Glomerular endothelial cell (primary cell): ENCODE results near the gene BRD9. TPM values are rescaled to one million over a fixed set of nuclear protein-coding genes. Genes with fewer than 3 reads are reported as not detected.
"Not testable (repeated sequence)": the region's sequence is repeated elsewhere in the genome, so short reads cannot be mapped to it uniquely, and the experiment has no call there.

Source experiments
- DNase-seq: peaks from one replicate; pipeline ENCODE4 v3.0.0-alpha.2; 2011; ENCODE audit warnings: low read depth, low spot score; ENCODE audit errors: extremely low read depth
- total RNA-seq: library from RNA; depleted of rRNA; stranded (reverse); fragments of >200 nt; gene quantifications from 2 replicates; pipeline ENCODE4 v1.2.3, GENCODE V29; 2015

Gene BRD9
- total RNA-seq, 1 donor from 2014 or later = 47.6 TPM

DNA sequence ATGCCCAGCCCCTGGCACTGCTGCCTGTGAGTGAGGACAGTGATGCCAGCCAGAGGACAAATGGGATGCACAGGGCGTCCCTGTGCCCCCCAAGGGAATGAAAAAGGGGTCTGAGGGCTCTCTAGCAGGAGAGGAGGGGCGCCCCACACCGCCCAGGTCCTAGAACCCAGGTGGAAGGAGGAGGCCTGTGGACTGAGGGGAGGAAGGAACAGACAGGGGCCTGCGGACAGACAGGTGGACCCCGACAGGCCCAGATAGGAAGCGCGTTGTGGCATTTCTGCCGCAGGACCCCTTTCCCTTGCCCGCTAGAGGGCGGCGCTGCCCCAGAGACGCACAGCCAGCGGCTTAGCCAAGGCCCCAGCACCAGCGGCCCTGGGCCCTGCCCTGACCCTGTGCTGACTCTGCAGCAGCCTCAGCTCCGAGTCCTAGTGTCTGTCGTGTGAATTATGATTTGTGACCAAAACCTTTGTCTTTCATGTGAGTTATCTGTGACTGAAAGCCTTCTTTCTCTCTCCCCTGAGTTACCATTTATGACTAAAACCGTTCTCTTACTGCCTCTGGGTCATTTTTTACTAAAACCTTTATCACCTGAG is 30.8 kb upstream of the BRD9 start:
- no peak for DNase-seq

DNA sequence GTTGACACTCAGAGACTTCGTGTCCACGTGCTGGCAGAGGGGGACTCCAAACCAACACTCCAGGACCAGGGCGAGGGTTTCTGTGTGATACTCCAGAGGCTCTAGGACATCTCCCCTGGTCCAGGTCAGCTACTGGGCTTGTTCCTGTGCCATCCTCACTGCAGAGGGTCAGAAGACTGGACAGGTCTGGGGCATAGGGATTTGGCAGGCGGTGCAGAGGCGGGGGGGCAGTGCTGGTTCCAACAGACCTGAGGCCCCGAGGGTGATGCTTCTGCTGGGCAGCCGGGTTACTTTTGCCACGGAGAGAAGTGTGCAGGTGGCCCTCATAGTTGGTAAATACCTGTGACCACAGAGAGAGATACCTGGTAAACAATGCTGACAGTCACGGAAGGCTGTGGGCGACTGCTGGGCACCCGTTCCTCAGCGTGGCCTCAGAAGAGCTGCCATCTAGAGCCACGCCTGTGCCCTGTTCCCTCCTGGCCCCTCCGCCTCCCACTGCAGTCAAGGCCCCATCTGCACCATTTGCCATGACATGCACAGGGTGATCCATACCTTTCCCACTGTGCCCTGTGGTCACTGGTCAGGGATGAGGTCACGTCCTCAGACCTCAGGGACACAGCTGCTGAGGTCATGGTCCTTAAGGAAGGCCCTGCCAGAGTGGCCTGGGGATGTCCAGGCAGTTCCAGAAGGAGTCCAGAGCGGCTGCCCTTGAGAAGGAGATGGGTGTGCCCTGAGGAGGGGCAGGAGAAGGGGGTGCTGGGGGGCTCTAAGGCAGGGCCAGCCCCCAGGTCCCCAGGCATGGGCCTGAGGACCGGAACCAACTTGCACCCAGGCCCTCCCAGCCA is 30.1 kb upstream of the BRD9 start:
- no peak for DNase-seq

DNA sequence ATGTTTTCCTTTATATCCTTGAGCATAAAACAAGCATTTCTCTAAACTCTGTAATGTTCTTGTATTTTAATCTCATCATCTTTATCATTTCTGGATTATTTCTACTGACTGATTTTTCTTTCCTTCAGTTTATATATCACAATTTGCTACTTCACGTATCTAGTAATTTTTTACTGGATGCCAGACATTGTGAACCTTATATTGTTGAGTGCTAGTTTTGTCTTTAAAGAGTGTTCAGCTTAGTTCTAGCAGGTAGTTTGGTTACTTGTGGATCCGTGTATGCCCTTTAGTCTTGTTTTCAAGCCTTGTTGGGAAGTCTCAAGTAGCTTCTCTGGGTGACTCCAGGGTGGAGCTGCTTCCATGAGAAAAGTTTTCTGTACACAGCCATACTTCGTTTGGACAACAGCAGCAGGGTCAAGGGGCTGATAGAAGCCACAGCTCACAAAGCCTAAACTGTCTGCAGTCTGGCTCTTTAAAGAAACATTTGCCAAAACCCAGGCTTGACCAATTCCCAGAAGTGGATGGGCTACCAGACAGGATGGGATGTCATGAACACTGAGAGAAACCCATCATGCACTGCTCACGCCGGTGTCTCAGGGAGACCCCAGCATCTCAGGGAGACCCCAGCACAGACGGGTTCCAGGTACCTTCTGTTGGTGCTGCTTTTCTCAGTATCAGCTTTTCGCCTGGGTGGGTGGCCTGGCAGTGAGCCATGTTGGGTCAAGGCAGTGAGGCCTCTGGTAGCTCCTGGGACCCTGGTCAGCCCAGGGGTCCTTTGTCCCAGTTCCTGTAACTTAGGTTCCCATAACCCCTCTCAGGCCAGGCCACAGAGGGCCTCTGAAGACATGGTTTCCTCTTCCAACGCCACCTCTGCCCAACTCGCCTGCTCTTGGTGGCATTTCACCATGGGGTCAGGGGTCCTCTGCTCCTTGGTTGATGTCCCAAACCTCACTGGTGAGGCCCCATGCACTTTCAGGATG is 29.1 kb upstream of the BRD9 start:
- DNase-seq = no peak

DNA sequence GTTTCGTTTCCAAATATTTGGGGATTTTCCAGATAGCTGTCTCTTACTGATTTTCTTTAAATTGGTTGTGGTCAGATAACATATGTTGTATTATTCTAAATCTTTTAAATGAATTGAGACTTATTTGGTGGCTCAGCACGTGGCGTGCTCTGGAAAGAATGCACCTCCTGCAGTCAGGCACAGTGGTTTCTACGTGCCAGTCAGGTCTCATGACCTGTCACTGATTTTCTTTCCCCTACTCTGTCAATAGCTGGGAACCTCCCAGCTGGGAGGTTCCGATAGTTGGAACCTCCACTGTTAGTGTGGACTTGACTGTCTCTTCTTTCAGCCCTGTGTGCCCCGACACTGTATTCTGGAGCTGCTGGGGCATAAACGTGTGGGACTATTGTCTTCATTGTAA is 27.7 kb upstream of the BRD9 start:
- no peak for DNase-seq

DNA sequence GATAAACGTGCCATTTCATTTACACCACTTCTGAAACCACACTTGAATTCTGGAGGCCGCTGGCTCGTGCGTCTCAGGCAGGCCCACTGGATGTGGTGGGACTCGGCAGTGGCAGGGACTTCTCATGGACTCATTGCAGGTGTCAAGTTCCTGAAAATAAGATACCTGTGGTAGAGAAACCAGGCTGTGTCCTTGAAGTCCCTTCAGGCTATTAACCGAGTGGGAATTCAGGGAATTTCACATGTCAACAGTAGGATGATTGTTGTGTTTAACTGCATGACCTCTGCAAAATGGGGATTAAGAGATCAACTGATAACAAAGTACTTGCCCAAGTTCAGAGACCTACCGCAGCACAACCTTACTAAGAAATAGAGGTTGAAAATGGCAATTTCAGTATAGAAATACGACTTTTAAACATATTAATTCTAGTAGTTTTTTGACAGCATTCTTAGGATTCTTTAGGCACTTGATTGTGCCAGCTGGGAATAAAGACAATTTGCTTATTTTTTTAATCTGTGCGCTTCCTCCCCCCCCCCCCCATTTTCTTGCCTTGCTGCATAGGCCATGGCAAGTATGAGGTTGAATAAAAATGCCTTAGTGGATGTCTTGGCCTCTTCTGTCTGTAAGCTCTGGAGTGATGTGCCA is 26.9 kb upstream of the BRD9 start:
- DNase-seq = no peak

DNA sequence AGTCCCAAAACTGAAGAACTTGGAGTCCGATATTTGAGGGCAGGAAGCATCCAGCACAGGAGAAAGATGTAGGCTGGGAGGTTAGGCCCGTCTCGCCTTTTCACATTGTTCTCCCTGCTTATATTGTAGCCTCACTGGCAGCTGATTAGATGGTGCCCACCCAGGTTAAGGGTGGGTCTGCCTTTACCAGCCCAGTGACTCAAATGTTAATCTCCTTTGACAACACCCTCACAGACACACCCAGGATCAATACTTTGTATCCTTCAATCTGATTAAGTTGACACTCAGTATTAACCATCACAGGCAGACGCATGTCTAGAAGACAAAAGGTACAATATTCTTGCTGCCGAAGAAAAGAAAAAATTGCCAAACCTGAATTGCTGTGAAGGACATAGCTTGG is 26.1 kb upstream of the BRD9 start:
- not testable (repeated sequence) for DNase-seq

DNA sequence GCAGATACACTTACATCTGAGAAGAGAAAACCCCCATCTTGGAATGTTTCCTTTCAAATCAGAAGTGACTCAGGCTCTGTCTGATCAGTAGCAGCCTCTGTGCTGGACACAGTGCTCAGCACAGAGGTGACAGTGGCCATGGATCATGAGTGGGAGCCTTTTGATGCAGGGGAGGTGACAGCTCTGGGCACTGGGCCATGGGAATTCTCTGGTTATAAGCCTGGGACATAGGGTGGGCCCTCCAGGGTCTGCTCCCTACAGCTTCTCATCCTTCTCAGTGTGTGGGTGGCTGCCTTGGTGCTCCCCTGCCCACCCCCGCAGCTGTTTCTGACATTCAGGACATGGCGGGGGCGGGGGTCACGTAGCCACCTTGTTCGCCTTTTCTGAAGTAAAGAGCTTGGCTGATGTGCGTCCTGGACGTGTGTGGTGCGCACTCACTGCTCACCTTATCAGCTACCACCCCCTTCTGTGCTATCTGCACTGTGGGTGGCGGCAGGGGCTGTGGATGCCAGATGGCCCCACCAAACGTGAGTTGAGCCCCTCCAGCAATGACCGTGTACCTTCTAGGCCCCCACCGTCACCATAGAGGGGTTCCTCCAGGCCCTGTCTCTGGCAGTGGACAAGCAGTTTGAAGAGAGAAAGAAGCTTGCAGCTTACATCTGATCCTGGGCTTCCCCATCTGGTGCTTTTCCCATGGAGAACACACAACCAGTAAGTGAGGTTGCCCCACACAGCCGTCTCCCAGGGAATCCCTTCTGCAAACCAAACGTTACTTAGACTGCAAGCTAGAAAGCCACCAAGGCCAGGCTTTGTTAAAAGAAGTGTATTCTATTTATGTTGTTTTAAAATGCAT is 24.1 kb upstream of the BRD9 start:
- DNase-seq = no peak

DNA sequence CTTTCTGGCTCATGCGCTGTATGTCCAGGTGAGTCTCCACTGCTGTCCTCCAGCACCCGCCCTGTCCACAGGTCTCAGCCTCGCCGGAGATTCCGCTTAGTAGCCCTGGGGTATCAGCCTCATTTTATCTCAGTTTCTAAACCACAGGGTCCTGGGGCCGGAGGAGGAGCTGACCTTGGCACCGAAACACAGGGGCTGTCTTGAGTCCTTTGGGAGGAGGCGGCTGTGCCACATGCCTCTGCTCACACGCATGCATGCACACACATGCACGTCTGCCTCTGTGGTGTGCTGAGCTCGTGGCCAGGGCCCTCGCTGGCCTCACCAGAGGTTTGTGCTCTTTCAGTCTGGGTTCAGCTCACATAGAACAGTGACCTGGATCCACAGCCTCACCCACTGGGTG is 23.3 kb upstream of the BRD9 start:
- DNase-seq = no peak

DNA sequence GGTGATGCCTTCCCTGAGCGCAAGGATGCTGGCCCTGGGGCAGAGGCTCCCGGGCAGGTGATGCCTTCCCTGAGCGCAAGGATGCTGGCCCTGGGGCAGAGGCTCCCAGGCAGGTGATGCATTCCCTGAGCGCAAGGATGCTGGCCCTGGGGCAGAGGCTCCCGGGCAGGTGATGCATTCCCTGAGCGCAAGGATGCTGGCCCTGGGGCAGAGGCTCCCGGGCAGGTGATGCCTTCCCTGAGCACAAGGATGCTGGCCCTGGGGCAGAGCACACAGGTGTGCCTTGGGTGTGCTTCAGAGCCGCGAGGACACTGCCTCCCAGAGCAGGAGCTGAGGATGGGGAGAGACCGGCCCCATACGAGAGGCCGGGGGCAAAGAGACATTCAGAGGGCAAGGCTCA is 22.7 kb upstream of the BRD9 start:
- DNase-seq = not testable (repeated sequence)

DNA sequence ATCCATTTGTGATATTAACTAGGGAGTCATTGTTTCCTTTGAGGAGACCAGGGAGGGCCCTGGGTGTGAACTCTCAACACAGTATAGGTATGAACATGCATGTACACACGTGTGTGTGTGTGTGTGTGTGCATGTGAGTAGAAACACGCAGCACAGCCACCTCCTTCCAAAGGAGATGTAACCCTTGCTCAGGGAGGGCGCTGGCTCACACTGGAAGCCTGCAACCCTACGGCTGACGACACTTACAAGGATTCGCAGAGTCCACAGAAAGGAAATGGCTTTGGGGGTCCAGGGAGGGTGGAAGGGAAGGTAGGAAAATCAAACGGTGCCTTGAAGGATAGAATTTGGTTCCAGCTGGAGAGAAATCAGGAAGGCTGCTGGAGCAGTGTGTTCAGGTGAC is 22.0 kb upstream of the BRD9 start:
- no peak for DNase-seq

DNA sequence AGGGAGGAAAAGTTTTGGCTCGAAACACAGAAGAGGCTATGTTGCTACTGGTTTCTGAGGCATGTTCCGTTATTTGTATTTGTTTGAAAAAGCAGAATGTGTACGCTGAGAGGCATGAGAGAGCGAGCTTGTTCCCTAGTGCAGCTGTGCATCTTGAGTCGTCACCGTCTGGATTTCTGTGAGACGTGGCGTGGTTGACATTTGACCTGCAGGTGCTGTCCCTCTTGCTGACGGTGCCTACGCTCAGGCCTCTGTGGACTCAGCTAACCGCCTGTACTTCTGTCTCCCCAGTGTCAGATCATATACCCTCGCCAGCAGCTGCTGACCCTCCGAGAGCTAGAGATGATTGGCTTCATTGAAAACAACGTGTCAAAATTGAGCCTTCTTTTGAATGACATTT is 21.6 kb upstream of the BRD9 start:
- no peak for DNase-seq

DNA sequence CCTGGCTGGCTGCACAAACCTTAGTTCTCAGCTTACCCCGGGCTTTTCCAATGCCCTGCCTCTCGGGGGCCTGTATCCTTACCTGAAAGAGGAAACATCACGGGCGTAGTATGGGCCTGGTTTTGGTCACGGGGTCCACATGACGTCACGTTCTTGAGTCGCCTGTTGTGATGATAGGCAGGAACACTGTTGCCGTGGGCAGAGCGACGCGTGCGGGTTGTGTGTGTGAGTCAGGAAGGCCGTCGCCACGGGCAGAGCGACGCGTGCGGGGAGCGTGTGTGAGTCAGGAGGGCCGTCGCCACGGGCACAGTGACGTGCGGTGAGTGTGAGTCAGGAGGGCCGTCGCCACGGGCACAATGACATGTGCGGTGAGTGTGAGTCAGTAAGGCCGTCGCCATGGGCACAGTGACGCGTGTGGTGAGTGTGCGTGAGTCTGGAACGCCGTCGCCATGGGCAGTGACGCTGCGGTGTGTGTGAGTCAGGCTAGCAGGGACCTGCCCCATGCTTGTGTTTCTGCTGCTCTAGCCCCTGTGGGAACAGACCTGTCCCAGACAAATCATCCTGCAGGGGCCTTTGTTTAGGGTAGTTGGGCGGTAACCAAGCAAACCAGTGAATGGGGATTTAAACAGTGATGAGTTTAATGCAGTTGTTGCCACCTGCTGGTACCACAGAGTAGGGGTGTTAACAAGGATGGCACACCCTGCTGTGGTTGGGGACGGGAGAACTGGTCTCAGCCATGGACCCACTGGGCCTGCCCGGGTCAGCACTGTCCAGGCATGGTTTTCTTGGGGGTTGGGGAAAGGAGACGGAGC is 19.9 kb upstream of the BRD9 start:
- DNase-seq = peak; percentile 92

DNA sequence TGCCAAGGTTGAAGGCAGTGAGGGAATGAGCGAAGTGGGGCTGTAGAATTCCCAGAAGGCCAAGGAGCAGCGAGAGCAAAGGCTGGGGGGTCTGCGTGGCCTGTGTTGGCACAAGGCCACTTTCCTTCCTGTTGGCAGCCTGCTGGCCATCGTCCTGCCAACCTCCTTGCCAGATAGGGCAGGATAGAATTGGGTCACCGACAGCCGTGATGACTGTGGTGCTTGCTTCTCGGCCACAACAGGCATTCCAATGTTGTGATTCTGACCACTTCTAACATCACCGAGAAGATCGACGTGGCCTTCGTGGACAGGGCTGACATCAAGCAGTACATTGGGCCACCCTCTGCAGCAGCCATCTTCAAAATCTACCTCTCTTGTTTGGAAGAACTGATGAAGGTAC is 19.0 kb upstream of the BRD9 start:
- DNase-seq = peak; percentile 55

DNA sequence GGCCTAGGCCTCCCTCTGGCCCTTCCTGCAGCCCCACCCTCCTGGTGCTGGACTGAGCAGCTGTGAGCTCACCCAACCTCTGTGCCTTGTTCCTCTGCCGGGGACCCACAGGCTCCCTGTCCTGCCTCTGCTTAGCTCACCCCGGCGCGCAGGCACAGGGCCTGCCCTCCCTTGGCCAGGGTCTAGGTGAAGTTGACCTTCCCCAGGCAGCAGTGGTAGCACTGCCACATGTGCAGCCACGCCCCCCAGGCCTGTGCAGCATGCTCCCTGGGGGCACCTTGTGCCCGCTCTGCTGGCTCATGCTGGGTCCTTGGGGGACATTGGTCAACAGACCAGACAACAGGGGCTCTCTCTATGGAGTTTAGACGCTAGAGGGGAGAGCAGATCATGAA is 18.2 kb upstream of the BRD9 start:
- DNase-seq = no peak

DNA sequence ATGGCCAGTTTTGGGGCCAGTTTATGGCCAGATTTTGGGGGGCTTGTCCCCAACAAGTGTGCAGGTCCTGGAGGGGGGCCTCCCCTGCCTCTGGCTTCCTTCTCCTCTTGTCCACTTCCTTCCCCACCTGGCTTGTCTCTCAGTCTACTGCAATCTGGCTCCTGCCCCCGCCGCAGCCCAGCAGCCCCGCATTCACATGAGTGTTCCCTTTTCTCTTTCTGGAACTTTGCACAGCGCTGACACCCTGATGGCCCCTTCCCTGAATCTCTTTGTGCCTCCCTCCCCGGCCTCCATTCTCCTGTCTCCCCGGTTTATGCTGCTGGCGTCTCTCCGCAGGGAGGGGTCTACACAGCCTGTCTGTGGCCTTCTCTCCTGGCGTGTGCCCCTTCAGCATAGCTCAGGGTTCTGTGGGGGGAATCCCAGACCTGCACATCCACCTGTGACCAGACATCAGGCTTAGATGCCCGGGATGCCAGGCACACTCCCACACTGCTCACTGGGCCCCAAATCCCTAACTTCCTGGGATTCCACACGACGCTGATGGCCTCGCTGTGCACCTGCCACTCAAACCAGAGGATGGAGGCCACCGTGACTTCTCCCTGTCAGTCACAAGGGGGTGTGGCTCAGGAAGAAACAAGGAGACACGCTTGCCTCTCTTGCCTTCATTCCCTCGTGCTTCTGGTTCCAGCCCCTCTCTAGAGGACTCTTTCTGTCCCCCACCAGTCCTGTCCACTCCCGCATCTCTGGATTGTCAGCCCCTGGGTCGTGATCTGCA is 17.6 kb upstream of the BRD9 start:
- DNase-seq = no peak

DNA sequence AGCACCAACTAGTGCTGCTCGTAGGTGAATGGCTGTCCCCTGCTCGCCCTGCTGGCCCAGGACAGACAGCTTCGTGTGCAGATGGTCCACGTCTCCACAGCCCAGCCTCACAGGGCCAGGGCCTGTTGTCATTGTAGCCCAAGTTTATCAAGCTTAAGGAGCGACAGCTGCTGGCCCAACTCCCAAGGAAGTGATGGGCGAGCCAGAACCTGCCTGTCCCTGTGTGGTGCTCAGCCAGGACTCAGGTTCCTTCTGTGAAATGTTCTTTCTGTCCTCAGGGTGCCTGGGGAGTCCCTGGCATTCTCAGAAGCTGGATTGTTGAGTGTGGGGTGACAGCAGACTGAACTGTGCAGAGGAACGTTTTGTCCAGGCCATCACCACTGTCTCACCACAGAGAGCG is 16.5 kb upstream of the BRD9 start:
- no peak for DNase-seq

DNA sequence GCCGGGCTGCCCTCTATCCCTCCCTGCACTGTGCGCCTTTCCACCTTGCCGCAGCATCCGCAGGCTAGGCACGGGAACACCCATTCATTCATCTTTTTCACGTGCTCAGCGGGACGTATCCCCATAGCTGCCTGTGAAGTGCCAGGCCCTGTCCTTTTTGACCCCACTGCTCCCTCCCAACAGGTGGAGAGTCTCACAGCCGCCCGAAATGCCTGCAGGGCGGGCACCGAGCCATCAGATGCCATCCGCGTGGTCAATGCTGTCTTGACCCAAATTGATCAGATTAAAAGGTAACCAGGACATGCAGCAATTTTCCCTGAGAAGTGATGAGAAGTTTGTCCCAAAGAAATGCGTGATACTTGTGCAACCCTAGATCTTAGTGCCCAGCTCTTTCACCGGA is 15.6 kb upstream of the BRD9 start:
- no peak for DNase-seq

DNA sequence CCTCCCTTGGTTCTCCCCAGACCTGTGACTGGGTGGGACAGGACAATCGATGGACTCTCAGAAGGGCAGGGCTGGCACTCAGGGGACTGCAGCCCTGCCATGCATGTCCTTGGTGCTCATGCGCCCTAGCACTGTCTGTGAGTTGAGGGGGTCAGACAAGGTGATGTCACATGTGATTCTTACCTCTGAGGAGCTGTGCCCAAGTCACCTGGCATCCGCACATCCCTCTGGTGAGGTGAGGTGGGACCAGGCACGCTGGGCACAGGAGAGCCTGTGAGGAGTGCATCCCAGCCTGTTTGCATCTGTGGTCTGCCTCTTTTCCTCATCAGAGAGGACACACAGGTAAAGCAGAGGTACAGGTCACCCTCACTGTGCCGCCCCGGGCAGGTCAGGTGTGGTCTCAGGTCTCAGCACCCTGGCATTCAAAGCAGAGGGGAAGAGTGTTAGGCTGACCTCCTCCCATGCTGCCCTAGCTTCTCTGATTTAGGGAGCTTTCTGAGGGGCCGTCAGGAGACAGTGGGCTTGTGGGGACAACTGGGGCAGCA is 14.8 kb upstream of the BRD9 start:
- no peak for DNase-seq
